MM.1S (cell line): Measurements from ENCODE around the gene CLEC3B.

Experiments
- CTCF ChIP-seq: fragments of 300-600 bp; sonication (generic); IDR thresholded peaks from 2 replicates; pipeline ENCODE4 v1.5.1; 2016; ENCODE audit warnings: antibody characterized with exemption, low read length, mixed read lengths
- EZH2phosphoT487 ChIP-seq: fragments of 300-600 bp; sonication (generic); IDR thresholded peaks from 2 replicates; pipeline ENCODE4 v1.6.1; 2018; ENCODE audit warnings: antibody characterized with exemption, low read length

GRCh38 chr3:45010811-45011333 is 15.2 kb upstream of the CLEC3B start:
- TF ChIP-seq CTCF (no peak), EZH2phosphoT487 (no peak)
